HG03097 (cell line): ENCODE data around the gene RPP40.
"Not testable (repeated sequence)": the region's sequence is repeated elsewhere in the genome, so short reads cannot be mapped to it uniquely, and the experiment has no call there.

Experiments
- ATAC-seq: cut with Tn5 transposase; IDR thresholded peaks from one replicate; pipeline ENCODE4 v1.9.1; 2021; ENCODE audit not compliant: unreplicated experiment, low FRiP score

The RPP40 gene, protein sequence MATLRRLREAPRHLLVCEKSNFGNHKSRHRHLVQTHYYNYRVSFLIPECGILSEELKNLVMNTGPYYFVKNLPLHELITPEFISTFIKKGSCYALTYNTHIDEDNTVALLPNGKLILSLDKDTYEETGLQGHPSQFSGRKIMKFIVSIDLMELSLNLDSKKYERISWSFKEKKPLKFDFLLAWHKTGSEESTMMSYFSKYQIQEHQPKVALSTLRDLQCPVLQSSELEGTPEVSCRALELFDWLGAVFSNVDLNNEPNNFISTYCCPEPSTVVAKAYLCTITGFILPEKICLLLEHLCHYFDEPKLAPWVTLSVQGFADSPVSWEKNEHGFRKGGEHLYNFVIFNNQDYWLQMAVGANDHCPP

GRCh38 chr6:5003604-5004372, at the start of gene RPP40:
Gene RPP40 (minus strand): TSS chr6:5004037. CDS start chr6:5004002, 35 bp downstream.
- ATAC-seq = peak; percentile 97

- no peak for ATAC-seq
Observed at GRCh38 chr6:5053038-5053437, 49.2 kb upstream of the RPP40 start.

DNA sequence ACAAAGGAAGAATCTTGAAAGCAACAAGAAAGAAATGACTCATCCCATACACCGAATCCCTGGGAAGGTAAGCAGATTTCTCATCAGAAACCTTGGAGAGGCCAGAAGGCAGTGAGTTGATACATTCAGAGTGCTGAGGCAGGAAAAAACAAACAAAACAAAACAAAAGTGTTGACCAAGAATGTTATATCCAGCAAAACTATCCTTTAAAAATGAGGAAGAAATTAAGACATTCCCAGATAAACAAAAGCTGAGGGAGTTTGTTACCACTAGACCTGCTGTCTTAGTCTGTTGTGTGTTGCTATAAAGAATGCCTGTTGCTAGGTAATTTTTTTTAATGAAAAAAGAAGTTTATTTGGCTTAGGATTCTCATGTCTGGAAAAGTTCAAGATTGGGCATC, 47.6 kb upstream of the RPP40 start:
- ATAC-seq = no peak

DNA sequence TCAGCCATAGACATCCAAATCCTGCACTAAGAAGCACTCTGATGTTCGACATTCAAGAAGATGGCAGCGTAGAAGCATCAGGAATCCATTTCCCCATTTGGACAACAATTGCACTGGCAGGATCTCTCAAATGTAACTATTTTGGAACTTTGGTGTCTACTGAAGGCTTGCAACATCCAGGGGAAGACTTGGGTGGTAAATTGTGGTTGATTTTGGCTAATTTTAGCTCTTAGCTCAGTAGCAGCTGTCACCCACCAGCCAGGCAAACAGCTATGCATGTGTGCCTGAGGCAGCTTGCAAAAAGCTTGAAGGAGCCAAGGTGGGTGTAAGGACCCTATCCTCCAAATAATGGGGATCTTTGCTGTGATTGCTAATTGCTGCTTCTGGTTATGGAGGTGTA, 46.2 kb upstream of the RPP40 start:
- no peak for ATAC-seq

GRCh38 chr6:5046430-5046829, 42.6 kb upstream of the RPP40 start:
- ATAC-seq = no peak

GRCh38 chr6:5045416-5045815, 41.6 kb upstream of the RPP40 start:
- ATAC-seq = no peak

DNA sequence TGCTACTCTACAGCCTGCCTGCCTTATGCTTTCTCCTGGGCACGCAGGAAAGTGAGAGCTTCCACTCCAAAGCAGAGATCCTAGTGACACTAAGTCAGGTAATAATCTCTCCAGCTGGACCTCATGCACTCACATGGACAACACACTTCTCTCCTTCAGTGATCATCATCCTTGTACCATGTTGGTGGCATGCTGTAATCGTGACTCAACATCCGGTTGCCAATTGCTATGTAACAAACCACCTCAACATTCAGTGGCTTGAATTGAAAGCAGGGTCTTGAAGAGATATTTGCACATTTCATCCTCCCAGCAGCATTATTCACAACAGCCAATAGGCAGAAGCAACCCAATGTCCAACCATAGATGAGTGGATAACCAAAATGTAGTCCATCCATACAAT, 41.0 kb upstream of the RPP40 start:
- no peak for ATAC-seq

- ATAC-seq = no peak
Observed at GRCh38 chr6:5042436-5042835, 38.6 kb upstream of the RPP40 start.

- ATAC-seq = no peak
Observed at GRCh38 chr6:5041955-5042354, 38.1 kb upstream of the RPP40 start.

GRCh38 chr6:5036269-5036668, 32.4 kb upstream of the RPP40 start:
- no peak for ATAC-seq

GRCh38 chr6:5034736-5035135, 30.9 kb upstream of the RPP40 start:
- no peak for ATAC-seq

DNA sequence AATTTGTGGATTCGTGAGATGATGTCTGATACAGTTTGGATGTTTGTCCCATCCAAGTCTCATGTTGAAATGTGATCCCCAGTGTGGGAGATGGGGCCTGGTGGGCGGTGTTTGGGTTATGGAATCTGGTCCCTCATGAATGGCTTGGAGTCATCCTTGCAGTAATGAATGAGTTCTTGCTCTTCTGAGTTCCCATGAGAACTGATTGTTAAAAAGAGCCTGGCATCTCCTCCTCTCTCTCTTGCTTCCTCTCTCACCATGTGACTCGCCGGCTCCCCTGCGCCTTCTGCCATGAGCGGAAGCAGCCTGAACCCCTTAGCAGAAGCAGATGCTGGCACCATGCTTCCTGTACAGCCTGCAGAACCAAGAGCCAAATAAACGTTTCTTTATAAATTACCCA, 30.5 kb upstream of the RPP40 start:
- no peak for ATAC-seq

- not testable (repeated sequence) for ATAC-seq
Observed at GRCh38 chr6:5033214-5033904, 29.5 kb upstream of the RPP40 start.

DNA sequence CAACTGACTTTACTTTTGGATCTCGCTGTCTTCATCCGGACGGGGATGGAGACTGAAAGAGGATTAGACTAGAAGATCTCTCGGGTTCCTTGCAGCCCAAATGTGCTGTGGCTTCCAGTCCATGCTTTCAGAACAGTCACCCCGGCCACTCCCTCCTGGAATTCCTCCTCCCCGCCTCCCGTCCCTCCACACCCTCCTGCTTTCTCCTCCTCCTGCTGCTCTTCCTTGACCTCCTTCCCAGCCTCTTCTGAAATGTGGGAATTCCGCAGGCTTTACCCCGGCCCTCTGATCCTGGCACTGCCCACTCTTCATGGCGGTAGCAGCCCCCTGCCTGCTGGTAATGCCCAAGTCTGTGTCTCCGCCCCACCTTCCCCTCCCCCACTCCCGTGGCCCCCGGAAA, 28.9 kb upstream of the RPP40 start:
- ATAC-seq = not testable (repeated sequence)

DNA sequence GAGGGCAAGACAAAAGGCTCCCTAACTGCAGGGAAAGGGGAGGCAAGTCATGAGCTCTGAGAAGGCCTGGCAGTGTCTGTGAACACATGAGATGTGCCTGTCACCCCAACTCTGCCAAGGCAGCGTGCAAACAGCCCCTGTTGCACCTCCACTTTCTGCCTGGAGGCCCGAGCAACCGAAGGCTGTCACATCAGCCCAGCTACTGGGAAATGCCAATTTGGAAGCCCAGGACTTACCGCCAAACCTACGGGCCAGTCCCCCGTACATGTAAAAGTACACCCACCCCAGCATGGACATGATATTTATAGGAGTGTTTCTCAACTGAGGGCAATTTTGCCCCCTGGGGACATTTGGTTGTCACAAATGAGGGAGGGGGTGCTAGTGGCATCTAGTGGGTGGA, 27.3 kb upstream of the RPP40 start:
- no peak for ATAC-seq

DNA sequence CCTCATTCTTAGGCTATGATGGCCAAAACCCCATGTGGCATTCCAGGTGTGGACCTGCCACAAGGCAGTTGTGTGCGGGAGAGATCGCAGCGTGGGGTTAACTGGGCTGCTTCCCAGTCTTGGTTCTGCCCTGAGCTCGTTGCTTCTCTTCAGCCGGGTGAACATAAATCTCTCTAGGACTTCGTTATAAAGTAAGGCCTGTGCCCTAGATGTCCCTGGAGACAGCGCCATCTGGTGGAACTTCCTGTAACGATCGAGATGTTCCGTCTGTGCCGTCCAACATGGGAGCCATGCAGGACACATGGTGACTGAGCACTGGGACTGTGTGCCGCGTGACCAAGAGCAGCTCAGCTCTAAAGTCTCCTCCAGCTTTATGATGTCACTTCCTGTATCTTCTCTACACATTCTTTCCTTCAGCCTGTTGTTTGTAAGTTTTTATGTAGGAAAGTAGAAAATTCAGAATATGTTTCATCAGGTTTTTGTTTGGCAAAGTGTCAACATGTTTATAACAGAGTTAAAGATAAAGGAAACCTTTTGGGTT, 26.8 kb upstream of the RPP40 start:
- ATAC-seq = peak; percentile 73

GRCh38 chr6:5029609-5030008, 25.8 kb upstream of the RPP40 start:
- no peak for ATAC-seq

DNA sequence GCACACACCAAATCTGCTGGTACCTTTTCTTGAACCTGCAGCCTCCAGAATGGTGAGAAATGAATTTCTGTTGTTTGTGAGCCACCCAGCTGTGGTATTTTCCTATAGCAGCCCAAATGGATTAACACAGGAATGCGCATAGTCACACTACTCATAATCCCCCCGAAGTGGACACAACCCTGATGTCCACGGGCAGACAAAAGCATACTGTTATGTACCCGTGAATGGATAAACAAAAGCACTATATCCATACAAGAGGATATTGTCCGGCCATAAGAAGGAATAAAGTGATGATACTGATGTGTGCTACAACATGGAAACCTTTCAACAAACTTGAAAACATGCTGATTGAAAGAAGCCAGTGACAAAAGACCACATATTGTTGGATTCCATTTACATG, 25.1 kb upstream of the RPP40 start:
- no peak for ATAC-seq

- no peak for ATAC-seq
Observed at GRCh38 chr6:5028301-5028700, 24.5 kb upstream of the RPP40 start.

DNA sequence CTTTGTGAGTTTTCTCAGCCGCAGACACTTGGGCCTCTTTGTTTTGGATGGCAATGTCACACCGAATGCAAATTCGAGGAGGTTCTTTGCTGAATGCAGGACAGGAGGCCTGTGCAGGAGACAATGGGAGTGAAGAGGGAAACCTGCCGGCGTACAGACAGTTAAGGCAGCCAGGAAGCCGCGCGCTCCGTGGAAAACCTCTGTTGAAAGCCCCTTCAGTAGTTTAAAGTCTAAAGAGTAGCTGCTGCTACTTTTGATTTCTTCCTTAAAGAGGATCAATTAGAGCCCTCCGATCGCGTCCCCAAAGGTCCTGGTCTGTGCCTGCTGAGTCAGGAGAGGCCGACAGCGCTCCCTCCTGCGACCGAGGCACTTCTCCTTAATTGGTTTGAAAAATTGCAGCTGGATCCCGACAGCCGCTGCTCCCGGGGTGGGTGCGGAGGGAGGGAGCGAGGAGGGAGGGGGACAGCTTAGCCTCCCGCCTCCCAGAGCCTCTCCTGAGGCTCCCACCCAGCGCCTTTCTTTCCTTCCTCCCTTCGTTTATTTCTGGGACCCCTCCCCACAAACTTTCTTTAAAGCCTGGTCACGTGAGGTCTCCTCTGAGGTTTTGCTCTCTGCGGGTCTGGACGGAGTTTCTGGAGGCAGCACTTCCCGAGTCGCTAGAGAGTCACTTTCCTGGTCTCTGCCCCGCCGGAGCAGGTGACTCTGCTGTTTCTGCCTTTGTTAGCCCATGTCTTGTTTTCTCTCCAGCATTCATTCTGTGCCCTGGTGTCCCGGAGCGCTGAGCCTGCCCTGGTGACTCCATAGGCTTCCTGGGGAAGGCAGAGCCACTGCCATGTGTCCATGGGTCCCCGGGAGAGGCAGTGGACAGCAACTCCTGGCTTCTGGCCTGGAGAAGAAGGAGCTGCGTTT, 22.3 kb upstream of the RPP40 start:
- no peak for ATAC-seq
